A673 (cell line): ENCODE data around the gene LGMN.

ENCODE experiments used
- EZH2 ChIP-seq: fragments of 200-600 bp; sonication (generic); IDR thresholded peaks from 2 replicates; pipeline ENCODE4 v1.6.1; 2017; ENCODE audit warnings: borderline replicate concordance, low read depth, mild to moderate bottlenecking, mixed read lengths, antibody characterized with exemption, low read length; ENCODE audit not compliant: poor library complexity, severe bottlenecking
- TF ChIP-seq, protein P1 (sequence below): fragments of 300-800, 200-600 bp; sonication (generic); conservative IDR thresholded peaks from 2 replicates; pipeline ENCODE4 v1.5.1; 2017; ENCODE audit warnings: low read depth, mild to moderate bottlenecking, antibody characterized with exemption, low read length, moderate library complexity, mixed read lengths

DNA sequence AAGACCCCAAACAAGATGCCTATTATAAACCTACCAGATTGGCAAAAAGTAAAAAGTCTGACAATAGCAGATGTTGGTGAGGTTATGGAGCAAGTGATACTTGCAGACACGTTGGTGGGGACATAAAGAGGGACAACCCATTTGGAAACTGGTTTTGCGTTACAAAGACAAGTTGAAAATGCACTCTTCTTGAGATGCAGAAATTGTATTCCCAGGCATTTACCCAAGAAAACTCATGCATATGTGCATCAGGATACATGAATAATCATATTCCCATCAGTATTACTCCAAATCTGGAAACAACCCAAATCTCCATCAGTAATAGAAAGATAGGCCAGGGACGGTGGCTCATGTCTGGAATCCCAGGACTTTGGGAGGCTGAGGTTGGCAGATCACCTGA, 32.9 kb upstream of the LGMN start:
- TF ChIP-seq, protein P1, sequence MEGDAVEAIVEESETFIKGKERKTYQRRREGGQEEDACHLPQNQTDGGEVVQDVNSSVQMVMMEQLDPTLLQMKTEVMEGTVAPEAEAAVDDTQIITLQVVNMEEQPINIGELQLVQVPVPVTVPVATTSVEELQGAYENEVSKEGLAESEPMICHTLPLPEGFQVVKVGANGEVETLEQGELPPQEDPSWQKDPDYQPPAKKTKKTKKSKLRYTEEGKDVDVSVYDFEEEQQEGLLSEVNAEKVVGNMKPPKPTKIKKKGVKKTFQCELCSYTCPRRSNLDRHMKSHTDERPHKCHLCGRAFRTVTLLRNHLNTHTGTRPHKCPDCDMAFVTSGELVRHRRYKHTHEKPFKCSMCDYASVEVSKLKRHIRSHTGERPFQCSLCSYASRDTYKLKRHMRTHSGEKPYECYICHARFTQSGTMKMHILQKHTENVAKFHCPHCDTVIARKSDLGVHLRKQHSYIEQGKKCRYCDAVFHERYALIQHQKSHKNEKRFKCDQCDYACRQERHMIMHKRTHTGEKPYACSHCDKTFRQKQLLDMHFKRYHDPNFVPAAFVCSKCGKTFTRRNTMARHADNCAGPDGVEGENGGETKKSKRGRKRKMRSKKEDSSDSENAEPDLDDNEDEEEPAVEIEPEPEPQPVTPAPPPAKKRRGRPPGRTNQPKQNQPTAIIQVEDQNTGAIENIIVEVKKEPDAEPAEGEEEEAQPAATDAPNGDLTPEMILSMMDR = no peak
- TF ChIP-seq EZH2 = no peak
